COLO668 (cell line): ENCODE data around the gene TEX11.
"Not testable (repeated sequence)": the region's sequence is repeated elsewhere in the genome, so short reads cannot be mapped to it uniquely, and the experiment has no call there.

Source experiments
- DNase-seq: peaks from one replicate; lab custom pipeline; 2025; ENCODE audit not compliant: unreplicated experiment; lab: John Stamatoyannopoulos, UW

TEX11 gene

DNA sequence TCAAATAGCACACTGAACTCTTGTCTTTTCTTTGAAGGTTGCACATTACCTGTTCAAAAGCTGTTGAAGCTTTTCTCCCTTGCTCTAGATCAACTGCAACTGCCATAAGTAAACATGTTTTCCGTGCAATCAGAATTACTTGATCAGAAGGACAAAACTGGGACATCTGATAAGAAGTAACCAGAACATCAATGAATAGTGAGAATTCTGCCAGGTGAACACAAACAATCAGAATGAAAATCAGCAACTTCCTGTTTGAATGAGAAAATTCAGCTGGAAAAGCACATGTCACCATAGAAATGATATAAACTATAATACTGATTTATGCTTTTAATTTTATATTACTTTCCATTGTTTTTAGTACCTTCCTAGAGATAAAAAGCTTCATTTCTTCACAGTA lies 303.2 kb downstream of the TEX11 start:
- no peak for DNase-seq

DNA sequence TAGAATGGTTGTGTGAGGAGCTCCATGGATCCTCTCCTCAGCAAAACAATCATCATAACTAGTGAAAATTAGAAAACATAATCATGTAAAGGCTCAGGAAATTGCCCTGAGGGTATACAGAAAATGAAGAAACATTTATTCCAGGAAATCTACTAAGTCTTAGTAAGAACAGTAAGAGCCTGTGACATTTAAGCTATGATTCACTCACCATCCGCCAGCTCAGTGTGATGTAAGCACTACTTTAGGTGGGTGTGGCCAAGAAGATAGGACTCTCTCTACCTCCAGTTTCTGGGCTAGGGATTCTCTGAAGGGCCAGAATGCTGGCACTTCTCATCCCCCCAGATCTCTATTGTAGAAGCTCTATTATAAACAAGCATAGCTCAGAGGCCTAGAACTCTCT lies 316.4 kb downstream of the TEX11 start:
- DNase-seq = no peak

- DNase-seq = not testable (repeated sequence)
These were observed 321.4 kb downstream of the TEX11 start for GRCh38 chrX:70587158-70587557.

- no peak for DNase-seq
These were observed 331.1 kb downstream of the TEX11 start for GRCh38 chrX:70577442-70577841.

DNA sequence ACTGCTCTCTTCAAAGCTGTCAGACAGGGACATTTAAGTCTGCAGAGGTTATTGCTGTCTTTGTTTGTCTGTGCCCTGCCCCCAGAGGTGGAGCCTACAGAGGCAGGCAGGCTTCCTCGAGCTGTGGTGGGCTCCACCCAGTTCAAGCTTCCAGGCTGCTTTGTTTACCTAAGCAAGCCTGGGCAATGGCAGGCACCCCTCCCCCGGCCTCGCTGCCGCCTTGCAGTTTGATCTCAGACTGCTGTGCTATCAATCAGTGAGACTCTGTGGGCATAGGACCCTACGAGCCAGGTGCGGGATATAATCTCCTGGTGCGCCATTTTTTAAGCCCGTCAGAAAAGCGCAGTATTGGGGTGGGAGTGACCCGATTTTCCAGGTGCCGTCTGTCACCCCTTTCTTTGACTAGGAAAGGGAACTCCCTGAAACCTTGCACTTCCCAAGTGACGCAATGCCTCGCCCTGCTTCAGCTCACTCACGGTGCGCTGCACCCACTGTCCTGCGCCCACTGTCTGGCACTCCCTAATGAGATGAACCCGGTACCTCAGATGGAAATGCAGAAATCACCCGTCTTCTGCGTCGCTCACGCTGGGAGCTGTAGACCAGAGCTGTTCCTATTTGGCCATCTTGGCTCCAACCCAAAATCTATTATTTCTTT lies 338.5 kb downstream of the TEX11 start:
- not testable (repeated sequence) for DNase-seq

DNA sequence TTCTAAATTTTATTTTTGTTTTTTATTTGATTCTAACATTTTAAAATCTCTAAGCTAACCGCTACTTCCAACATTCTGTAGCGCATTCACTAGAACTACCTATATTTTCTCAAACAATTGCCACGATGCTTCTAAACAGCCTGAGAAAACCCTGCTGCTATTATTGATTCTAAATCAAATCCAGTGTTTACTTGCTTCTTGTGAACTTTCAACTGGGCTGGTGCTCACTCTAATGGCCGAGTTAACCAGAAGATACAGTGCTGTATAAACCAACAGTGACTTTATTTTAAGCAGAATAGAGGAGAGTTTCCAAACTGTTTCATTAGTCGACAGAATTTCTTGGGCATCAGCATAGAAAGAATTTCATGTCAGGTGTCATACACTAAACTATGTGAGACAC lies 353.6 kb downstream of the TEX11 start:
- DNase-seq = no peak

- DNase-seq = no peak
These were observed 354.0 kb downstream of the TEX11 start for GRCh38 chrX:70554523-70554922.

GRCh38 chrX:70554081-70554480 lies 354.4 kb downstream of the TEX11 start:
- DNase-seq = no peak

DNA sequence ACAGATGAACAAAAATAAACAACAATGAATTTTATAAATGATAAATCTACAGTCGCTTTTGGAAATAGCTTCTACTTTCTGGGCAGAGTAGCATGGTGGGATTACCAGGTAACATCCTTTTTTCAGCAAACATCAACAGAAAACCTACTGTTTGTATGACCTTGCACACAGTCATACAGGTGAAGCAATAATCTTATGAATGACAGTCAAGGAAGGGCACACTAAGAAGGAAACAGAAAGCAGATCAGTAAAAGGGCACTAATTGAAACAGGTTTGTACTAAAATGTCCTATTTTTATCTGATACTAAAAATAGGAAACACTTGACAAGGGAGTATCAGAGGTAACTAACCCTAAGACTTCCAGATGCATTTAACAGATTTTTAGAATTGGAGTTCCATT lies 355.0 kb downstream of the TEX11 start:
- no peak for DNase-seq

GRCh38 chrX:70552130-70552704 lies 356.3 kb downstream of the TEX11 start:
- DNase-seq = no peak

GRCh38 chrX:70549429-70549828 lies 359.1 kb downstream of the TEX11 start:
- DNase-seq = no peak

DNA sequence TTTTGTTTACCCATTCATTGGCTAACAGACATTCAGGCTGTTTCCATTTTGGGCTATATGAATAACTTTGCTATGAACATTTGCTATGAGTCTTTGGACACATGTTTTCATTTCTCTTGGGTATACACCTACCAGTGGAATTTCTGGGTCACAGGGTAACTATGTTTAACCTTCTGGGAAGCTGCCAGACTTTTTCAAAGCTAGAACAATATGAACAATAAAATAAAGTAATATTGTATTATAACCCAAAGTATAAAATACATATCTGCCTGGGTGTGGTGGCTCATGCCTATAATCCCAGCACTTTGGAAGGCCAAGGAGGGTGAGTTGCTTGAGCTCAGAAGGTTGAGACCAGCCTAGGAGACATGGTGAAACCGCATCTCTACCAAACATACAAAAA lies 373.3 kb downstream of the TEX11 start:
- no peak for DNase-seq

GRCh38 chrX:70527610-70528345 lies 380.7 kb downstream of the TEX11 start:
- no peak for DNase-seq

DNA sequence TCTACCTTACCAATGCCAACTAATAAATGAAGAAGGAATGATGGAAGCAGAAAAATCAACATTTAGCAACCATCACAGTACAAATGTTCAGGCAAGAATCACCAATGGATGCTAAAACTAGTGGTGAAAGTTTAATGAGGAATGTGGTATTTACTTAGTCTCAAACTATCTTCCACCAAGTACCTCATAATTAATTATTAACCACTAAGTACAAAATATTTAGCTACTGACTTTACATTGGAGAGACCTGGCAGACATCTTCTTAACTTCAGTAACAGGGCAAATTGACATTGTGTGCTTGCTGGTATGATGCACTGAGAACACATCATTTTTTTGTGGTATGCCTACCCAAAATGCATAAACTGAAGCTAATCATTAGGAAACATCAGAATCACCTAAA lies 381.5 kb downstream of the TEX11 start:
- no peak for DNase-seq

DNA sequence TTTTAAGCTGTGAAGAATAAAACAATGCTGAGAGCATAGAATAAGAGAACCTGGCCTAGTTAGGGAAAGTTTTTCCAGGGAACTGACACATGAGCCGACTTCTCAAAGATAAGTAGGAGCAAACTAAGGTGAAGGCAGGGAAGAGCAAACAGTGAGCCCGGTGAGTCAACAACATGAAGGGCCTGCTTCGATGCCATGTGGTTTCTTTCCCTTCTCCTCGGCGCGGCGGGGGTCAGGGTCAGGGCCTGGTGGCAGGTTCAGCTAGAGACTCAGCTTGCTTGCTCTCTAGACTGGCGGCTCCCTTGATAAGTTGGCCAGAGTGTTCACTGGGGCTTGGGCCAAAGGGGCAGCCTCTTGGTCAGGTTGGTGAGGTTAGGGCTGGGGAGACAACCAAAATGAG lies 382.8 kb downstream of the TEX11 start:
- DNase-seq = peak; percentile 46

- not testable (repeated sequence) for DNase-seq
These were observed 392.8 kb downstream of the TEX11 start for GRCh38 chrX:70515692-70516091.

- DNase-seq = not testable (repeated sequence)
These were observed 393.2 kb downstream of the TEX11 start for GRCh38 chrX:70515270-70515669.

- no peak for DNase-seq
These were observed 399.4 kb downstream of the TEX11 start for GRCh38 chrX:70509078-70509477.

DNA sequence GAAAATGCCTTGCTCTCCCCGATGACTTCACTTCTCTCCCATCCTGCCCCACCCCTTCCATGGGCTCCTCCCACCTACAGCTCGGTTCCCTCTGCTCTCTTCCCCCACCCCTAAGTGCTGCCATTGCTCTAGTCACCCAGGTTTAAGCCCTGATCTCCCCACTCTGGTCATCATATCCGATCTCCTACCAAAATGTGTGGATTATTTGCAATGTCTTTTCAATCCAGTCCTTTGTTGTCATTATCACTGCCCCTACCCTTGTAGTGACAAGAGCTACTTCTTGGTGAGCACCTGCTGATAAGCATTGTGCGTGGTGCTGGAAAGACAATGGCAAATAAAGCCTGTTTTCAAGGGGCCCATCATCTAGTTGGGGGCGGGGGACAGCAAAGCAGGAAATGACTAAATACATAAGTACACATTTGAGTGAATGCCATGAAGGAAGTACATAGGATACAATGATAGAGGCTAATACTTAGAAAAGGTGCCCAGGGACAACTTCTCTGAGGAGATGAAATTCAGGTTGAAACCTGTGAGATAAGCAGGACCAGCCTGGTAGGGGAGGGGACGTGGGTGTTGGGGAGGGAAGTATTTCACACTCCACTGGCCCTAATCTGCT lies 400.1 kb downstream of the TEX11 start:
- peak; percentile 64 for DNase-seq

- DNase-seq = no peak
These were observed 403.1 kb downstream of the TEX11 start for GRCh38 chrX:70505451-70505841.

GRCh38 chrX:70504772-70505450 lies 403.6 kb downstream of the TEX11 start:
- no peak for DNase-seq
